K562 (cell line): ENCODE measurements around the gene ZNF273. TPM values are rescaled to one million over a fixed set of nuclear protein-coding genes. Genes with fewer than 3 reads are reported as not detected.

Experiments
- ASH1L ChIP-seq: fragments of 450-650 bp; IDR thresholded peaks from 2 replicates; pipeline ENCODE4 v1.6.1; 2018; ENCODE audit warnings: borderline replicate concordance, mild to moderate bottlenecking, low read depth; ENCODE audit not compliant: partially characterized antibody
- CREB3L1 ChIP-seq: fragments of 450-650 bp; IDR thresholded peaks from 2 replicates; pipeline ENCODE4 v1.6.1; 2014; ENCODE audit warnings: low read depth, mild to moderate bottlenecking, moderate library complexity, borderline replicate concordance
- CTBP1 ChIP-seq: fragments of 450-650 bp; IDR thresholded peaks from 2 replicates; pipeline ENCODE4 v1.6.1; 2016; ENCODE audit warnings: borderline replicate concordance
- ERF ChIP-seq: fragments of 450-650 bp; formaldehyde crosslinking; IDR thresholded peaks from 2 replicates; pipeline ENCODE4 v1.4.0; 2020; ENCODE audit warnings: mild to moderate bottlenecking, mixed read lengths
- FOSL1 ChIP-seq: fragments of 200-800 bp; sonication (Bioruptor generic); conservative IDR thresholded peaks from 2 replicates; pipeline ENCODE4 v1.6.1; 2016; ENCODE audit warnings: missing genetic modification characterization, missing compliant biosample characterization
- FOXP1 ChIP-seq: sonication (generic); formaldehyde crosslinking; IDR thresholded peaks from 2 replicates; pipeline ENCODE4 v1.8.0; 2022; ENCODE audit warnings: mild to moderate bottlenecking, missing genetic modification reagents
- JUN ChIP-seq, 2 experiments: sonication (generic) in 1 of 2; formaldehyde crosslinking in 1 of 2; IDR thresholded peaks; 2 replicates each; pipeline versions ENCODE4 v1.6.1 to v1.8.0; 2012 to 2022; ENCODE audit warnings: borderline replicate concordance in 2 of 2, mild to moderate bottlenecking in 2 of 2, improper control_type of control experiment in 1 of 2, low read depth in 1 of 2, low read length in 1 of 2, missing genetic modification reagents in 1 of 2
- SMARCA5 ChIP-seq: fragments of 450-650 bp; IDR thresholded peaks from 2 replicates; pipeline ENCODE4 v1.6.1; 2016
- TAF7 ChIP-seq: fragments of 450-650 bp; IDR thresholded peaks from 2 replicates; pipeline ENCODE4 v1.6.1; 2016; ENCODE audit warnings: missing genetic modification characterization, missing compliant biosample characterization
- USF1 ChIP-seq: sonication (generic); formaldehyde crosslinking; IDR thresholded peaks from 2 replicates; pipeline ENCODE4 v1.9.0; 2022; ENCODE audit warnings: mild to moderate bottlenecking, missing genetic modification reagents
- XRCC3 ChIP-seq: fragments of 450-650 bp; IDR thresholded peaks from 2 replicates; pipeline ENCODE4 v1.6.1; 2017; ENCODE audit warnings: mild to moderate bottlenecking, moderate library complexity
- ZNF699 ChIP-seq: fragments of 250-450 bp; sonication (Bioruptor Pico); IDR thresholded peaks from 2 replicates; pipeline ENCODE4 v1.8.0; 2021; ENCODE audit warnings: mild to moderate bottlenecking, moderate library complexity; ENCODE audit not compliant: insufficient replicate concordance
- polyA plus RNA-seq, 8 experiments: library from polyadenylated mRNA; depleted of rRNA in 4 of 8; stranded (reverse) in 5 of 8; unstranded in 3 of 8; fragments of >200 nt; fragmentation: Nextera tagmentation in 2 of 8; fragmentation: Illumina TruSeq in 1 of 8; extraction: Ambion mirVana in 2 of 8; extraction: Trizol in 1 of 8; gene quantifications; 2 replicates each; pipeline versions ENCODE4 v1.2.1 to v1.2.3, GENCODE V29; 2011 to 2014; ENCODE audit warnings: inconsistent platforms in 1 of 8, missing spikeins in 1 of 8
- total RNA-seq, 7 experiments: library from RNA; depleted of rRNA in 6 of 7; stranded (reverse); fragments of >200 nt in 6 of 7; fragmentation: Illumina TruSeq in 2 of 7; extraction: Trizol in 2 of 7; gene quantifications; 2 replicates each; pipeline versions ENCODE4 v1.2.1 to v1.2.3, GENCODE V29; 2011 to 2021; ENCODE audit warnings: low replicate concordance in 1 of 7
- TF ChIP-seq, protein P1 (sequence below): sonication (generic); formaldehyde crosslinking; IDR thresholded peaks from 2 replicates; pipeline ENCODE4 v1.8.0; 2022; ENCODE audit warnings: mild to moderate bottlenecking, missing genetic modification reagents
- TF ChIP-seq, protein P2 (sequence below), 2 experiments: fragments of 450-650 bp; formaldehyde crosslinking in 1 of 2; IDR thresholded peaks; 2 replicates each; pipeline versions ENCODE4 v1.4.0 to v1.6.1; 2014 to 2020; ENCODE audit warnings: mild to moderate bottlenecking in 2 of 2, borderline replicate concordance in 1 of 2, low read depth in 1 of 2

Gene ZNF273
- total and polyA plus RNA-seq, 9 of the 15 experiments (the other 6 are each of a cell fraction or from before 2014, with no cell fraction given) = 13.3 to 37.0 (median 20.7) TPM

GRCh38 chr7:64902806-64903721 is at the start of gene ZNF273 (continued):
- TF ChIP-seq USF1 (0 out of 2 replicates have a peak, but pooled peaks have one; percentile 6), CREB3L1 (0 out of 2 replicates have a peak, but pooled peaks have one; percentile 45), JUN (IDR thresholded peaks at IDR 0.05; ENCODE audit: borderline replicate concordance, low read depth, low read length) (no peak), JUN (CRISPR knock-in tag; IDR thresholded peaks at IDR 0.05; ENCODE audit: borderline replicate concordance) (0 out of 2 replicates have a peak, but pooled peaks have one; percentile 66), TAF7 (peak; percentile 85), SMARCA5 (no peak), FOSL1 (no peak), ZNF699 (no peak), CTBP1 (peak; percentile 20; the same call in 1 of the 2 replicates), ERF (CRISPR knock-in tag) (0 out of 2 replicates have a peak, but pooled peaks have one; percentile 67), ASH1L (peak; percentile 88), XRCC3 (no peak), FOXP1 (CRISPR knock-in tag) (peak; percentile 67)
- TF ChIP-seq, protein P1, sequence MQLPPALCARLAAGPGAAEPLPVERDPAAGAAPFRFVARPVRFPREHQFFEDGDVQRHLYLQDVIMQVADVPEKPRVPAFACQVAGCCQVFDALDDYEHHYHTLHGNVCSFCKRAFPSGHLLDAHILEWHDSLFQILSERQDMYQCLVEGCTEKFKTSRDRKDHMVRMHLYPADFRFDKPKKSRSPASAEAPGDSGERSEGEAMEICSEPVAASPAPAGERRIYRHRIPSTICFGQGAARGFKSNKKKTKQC (CRISPR knock-in tag) = peak; percentile 87; the same call in 1 of the 2 replicates
- TF ChIP-seq, protein P2, sequence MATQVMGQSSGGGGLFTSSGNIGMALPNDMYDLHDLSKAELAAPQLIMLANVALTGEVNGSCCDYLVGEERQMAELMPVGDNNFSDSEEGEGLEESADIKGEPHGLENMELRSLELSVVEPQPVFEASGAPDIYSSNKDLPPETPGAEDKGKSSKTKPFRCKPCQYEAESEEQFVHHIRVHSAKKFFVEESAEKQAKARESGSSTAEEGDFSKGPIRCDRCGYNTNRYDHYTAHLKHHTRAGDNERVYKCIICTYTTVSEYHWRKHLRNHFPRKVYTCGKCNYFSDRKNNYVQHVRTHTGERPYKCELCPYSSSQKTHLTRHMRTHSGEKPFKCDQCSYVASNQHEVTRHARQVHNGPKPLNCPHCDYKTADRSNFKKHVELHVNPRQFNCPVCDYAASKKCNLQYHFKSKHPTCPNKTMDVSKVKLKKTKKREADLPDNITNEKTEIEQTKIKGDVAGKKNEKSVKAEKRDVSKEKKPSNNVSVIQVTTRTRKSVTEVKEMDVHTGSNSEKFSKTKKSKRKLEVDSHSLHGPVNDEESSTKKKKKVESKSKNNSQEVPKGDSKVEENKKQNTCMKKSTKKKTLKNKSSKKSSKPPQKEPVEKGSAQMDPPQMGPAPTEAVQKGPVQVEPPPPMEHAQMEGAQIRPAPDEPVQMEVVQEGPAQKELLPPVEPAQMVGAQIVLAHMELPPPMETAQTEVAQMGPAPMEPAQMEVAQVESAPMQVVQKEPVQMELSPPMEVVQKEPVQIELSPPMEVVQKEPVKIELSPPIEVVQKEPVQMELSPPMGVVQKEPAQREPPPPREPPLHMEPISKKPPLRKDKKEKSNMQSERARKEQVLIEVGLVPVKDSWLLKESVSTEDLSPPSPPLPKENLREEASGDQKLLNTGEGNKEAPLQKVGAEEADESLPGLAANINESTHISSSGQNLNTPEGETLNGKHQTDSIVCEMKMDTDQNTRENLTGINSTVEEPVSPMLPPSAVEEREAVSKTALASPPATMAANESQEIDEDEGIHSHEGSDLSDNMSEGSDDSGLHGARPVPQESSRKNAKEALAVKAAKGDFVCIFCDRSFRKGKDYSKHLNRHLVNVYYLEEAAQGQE (IDR thresholded peaks at IDR 0.05; ENCODE audit: borderline replicate concordance) = peak; percentile 34
- TF ChIP-seq, protein P2 (CRISPR knock-in tag; IDR thresholded peaks at IDR 0.05; ENCODE audit: low read depth) = 0 out of 2 replicates have a peak, but pooled peaks have one; percentile 33
